Small intestine (tissue), 7 donors: ENCODE measurements around the gene ETS2. TPM values are rescaled to one million over a fixed set of nuclear protein-coding genes. Genes with fewer than 3 reads are reported as not detected.
"Not testable (repeated sequence)": the region's sequence is repeated elsewhere in the genome, so short reads cannot be mapped to it uniquely, and the experiment has no call there.

Experiments used
- DNase-seq, 2 donors: peaks; one replicate each; pipeline versions ENCODE4 v3.0.0 to v3.0.0-alpha.2; 2013
- FAIRE-seq: peaks from 2 replicates; lab custom pipeline; 2012; peaks lifted over from hg19 to GRCh38; lab: Jason Lieb, UNC
- H3K27ac ChIP-seq, 3 donors: one replicate each; pipeline ENCODE4 v1.5.1; 2013; ENCODE audit warnings: low read length in 2 of 3, mild to moderate bottlenecking in 2 of 3, control low read depth in 1 of 3, inconsistent platforms in 1 of 3, low read depth in 1 of 3, moderate library complexity in 1 of 3
- H3K27me3 ChIP-seq, 3 donors: one replicate each; pipeline ENCODE4 v1.6.1; 2013; ENCODE audit warnings: low read length in 3 of 3, inconsistent platforms in 1 of 3; ENCODE audit not compliant: control insufficient read depth in 3 of 3, insufficient read depth in 3 of 3
- H3K36me3 ChIP-seq, 3 donors: one replicate each; pipeline ENCODE4 v1.6.1; 2013; ENCODE audit warnings: low read length in 3 of 3, inconsistent platforms in 1 of 3, low read depth in 1 of 3, mild to moderate bottlenecking in 1 of 3, moderate library complexity in 1 of 3; ENCODE audit not compliant: control insufficient read depth in 3 of 3, insufficient read depth in 2 of 3
- H3K4me1 ChIP-seq, 3 donors: one replicate each; pipeline ENCODE4 v1.6.1; 2013; ENCODE audit warnings: low read length in 2 of 3, inconsistent platforms in 1 of 3, low read depth in 1 of 3, mild to moderate bottlenecking in 1 of 3, moderate library complexity in 1 of 3; ENCODE audit not compliant: control insufficient read depth in 3 of 3, insufficient read depth in 2 of 3
- H3K4me3 ChIP-seq, 3 donors: one replicate each; pipeline ENCODE4 v1.5.1; 2013; ENCODE audit warnings: low read length in 3 of 3, control low read depth in 1 of 3, inconsistent platforms in 1 of 3, low read depth in 1 of 3, mild to moderate bottlenecking in 1 of 3, moderate library complexity in 1 of 3
- H3K9me3 ChIP-seq, 2 donors: one replicate each; pipeline ENCODE4 v1.6.1; 2013; ENCODE audit warnings: low read depth in 1 of 2, low read length in 1 of 2; ENCODE audit not compliant: control insufficient read depth in 2 of 2, insufficient read depth in 1 of 2
- WGBS, 3 donors: extraction: QIAGEN DNeasy Blood & Tissue Kit; methylation state at CpG; one replicate each; pipeline ENCODE4 v1.1.7; 2013; 5-methylcytosine and 5-hydroxymethylcytosine counted together
- polyA plus RNA-seq, 4 donors: library from polyadenylated mRNA; stranded (reverse) in 3 of 4; unstranded in 1 of 4; fragments of 200-250 nt in 3 of 4; fragments of 120-200 nt in 1 of 4; gene quantifications; one replicate each; pipeline versions ENCODE4 v1.2.1 to v1.2.3, GENCODE V29; 2013
- donor health status: healthy with polysubstance abuse.
- donor health status: control.
- donor health status: control.
- donor health status: Bipolar disorder and iron deficiency.
- donor health status: healthy.

ETS2 gene
- polyA plus RNA-seq, 4 donors, result 129 to 151 (median 135) TPM

DNA sequence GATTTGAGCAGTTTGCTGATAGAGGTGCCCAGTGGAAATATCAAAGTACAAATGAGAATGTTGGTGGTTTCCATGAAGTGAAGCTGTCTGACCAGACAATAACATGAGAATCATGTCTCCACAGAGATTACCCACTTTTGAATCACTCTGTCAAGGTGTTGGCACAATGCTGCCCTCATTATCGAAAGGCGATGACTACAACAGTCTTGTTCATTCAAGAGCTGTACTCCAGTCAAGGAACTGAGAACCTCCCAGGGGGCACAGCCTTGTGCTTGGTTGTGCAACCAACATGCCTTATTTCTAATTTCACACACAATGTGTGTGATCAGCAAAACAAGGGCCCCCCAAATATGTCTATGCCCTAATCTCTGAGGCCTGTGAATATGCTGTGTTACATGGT is 35.7 kb downstream of the ETS2 start:
- Histone ChIP-seq H3K9me3 (peaks cover 0 to 6% of the 10 kb centered on the region in 2 donors), H3K27me3 (no peaks in the 10 kb centered on the region), H3K36me3 (no peaks in the 10 kb centered on the region), H3K27ac (no peak overlapping the region), H3K4me1 (peaks cover 0 to 3% (median 0%) of the 10 kb centered on the region in 3 donors), H3K4me3 (no peak overlapping the region)
- FAIRE-seq (no peak), DNase-seq (no peak)
- 94 to 100% (median 98%) methylated on average over 2 of the region's 2 CpGs for WGBS, 3 donors

DNA sequence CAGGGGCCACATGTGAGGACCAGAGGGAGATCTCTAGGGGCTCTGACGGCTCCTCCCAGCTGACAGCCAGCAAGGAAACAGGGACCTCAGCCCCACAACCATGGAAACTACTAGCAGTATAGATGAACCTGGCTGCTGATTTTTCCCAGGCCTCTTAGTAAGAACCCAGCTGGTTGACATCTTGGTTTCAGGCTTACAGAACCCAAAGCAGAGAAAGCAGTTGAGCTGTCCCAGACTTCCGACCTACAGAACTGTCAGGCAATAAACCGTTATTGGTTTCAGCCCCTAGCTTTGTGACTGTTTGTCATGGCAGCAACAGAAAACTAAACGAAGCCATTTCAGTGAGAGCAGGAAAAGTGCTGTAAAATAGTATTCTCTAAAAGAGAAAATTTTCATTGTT is 36.4 kb downstream of the ETS2 start:
- Histone ChIP-seq H3K36me3 (no peaks in the 10 kb centered on the region), H3K4me1 (peaks cover 0 to 3% (median 0%) of the 10 kb centered on the region in 3 donors), H3K27me3 (no peaks in the 10 kb centered on the region), H3K4me3 (no peak overlapping the region), H3K27ac (no peak overlapping the region), H3K9me3 (peaks cover 0 to 6% of the 10 kb centered on the region in 2 donors)
- no peak for DNase-seq
- 66 to 77% (median 76%) methylated on average over 4 of the region's 4 CpGs for WGBS, 3 donors
- FAIRE-seq, result no peak

DNA sequence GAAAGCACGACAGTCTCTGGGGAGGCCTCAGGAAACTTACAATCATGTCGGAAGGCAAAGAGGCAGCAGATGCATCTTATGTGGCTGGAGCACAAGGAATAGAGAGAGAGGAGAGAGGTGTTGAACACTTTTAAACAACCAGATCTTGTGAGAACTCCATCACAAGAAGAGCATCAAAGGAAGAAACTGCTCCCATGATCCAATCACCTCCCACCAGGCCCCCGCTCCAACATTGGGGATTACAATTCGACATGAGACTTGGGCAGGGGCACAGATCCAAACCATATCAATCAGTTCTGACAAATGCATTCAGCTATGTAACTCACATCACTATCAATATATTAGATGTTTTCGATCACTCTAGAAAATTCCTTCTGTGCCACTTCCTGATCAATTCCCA is 37.6 kb downstream of the ETS2 start:
- Histone ChIP-seq H3K27ac (no peak overlapping the region), H3K9me3 (peaks cover 0 to 6% of the 10 kb centered on the region in 2 donors), H3K27me3 (no peaks in the 10 kb centered on the region), H3K4me3 (no peak overlapping the region), H3K36me3 (no peaks in the 10 kb centered on the region), H3K4me1 (peaks cover 0 to 3% (median 0%) of the 10 kb centered on the region in 3 donors)
- DNase-seq, result no peak
- WGBS, 3 donors, result 94 to 98% (median 95%) methylated on average over 5 of the region's 5 CpGs
- no peak for FAIRE-seq

DNA sequence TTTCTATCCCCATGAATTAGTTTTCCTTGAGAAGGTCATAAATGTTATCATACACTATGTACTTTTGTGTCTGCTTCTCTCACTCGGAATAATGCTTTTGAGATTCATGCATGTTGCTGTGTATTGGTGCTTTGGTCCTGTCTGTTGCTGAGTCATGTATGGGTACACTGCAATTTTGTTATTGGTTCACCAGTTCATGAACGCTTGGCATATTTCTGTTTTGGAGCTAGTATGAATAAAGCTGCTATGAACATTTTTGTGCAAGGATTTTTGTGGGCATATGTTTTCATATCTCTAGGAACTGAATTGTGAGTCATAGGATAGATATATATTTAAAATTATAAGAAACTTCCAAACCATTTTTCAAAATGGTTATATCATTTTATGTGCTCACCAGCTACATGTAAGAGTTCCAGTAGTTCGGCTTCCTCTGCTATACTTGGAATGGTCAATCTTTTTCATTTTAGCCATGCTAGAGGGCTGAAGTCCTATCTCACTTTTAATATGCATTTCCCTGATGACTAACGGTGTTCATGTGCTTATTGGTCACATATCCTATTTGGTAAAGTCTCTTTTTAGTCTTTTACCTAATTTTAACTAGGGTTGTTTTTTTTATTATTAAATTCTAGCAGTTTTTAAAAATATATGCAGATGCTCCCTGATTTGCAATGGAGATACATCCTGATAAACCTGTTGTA is 38.2 kb downstream of the ETS2 start:
- no peaks in the 10 kb centered on the region for H3K27me3 ChIP-seq
- H3K4me1 ChIP-seq, result peaks cover 0 to 3% (median 0%) of the 10 kb centered on the region in 3 donors
- WGBS, 3 donors, result 85 to 90% (median 88%) methylated on average over 4 of the region's 4 CpGs
- FAIRE-seq, result no peak
- no peak overlapping the region for H3K4me3 ChIP-seq
- no peaks in the 10 kb centered on the region for H3K36me3 ChIP-seq
- DNase-seq, result no peak
- H3K9me3 ChIP-seq, result peaks cover 0 to 6% of the 10 kb centered on the region in 2 donors
- no peak overlapping the region for H3K27ac ChIP-seq

DNA sequence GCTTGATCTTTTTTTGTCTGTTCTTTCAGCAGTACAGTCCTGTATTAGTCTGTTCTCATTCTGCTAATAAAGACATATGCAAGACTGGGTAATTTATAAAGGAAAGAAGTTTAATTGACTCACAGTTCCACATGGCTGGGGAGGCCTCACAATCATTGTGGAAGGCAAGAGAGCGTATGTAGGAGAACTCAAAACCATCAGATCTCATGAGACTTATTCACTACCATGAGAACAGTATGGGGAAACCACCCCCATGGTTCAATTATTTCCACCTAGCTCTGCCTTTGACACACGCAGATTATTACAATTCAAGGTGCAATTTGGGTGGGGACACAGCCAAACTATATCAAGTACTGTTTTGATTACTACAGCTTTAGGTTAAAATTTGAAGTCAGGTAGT is 39.6 kb downstream of the ETS2 start:
- not testable (repeated sequence) for DNase-seq, FAIRE-seq, H3K9me3 ChIP-seq, H3K4me1 ChIP-seq, H3K27ac ChIP-seq, H3K36me3 ChIP-seq, H3K27me3 ChIP-seq, H3K4me3 ChIP-seq
- 90 to 93% (median 92%) methylated on average over 2 of the region's 2 CpGs for WGBS, 3 donors

DNA sequence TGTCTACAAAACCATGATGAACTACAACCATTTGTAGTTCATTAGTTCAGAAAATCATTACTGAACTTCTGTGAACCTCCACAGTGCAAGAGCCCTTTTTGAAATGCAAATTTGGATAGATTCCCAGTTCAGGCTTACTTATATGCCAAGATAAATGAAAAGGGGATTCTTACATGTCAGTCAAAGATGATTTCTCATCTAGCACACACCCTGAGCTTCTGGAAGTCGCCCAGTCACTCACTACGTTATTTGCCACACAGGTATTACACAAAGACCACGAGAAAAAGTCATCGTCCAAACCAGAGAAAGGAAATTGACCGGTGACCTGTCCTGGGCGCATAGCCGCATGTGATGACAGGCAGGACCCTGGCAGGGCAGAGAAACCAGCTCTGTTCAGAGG is 41.8 kb downstream of the ETS2 start:
- no peak overlapping the region for H3K27ac ChIP-seq
- H3K4me1 ChIP-seq, result no peaks in the 10 kb centered on the region
- DNase-seq (no peak), FAIRE-seq (no peak)
- H3K27me3 ChIP-seq, result no peaks in the 10 kb centered on the region
- 84 to 94% (median 88%) methylated on average over 7 of the region's 7 CpGs for WGBS, 3 donors
- H3K36me3 ChIP-seq, result no peaks in the 10 kb centered on the region
- no peak overlapping the region for H3K4me3 ChIP-seq
- H3K9me3 ChIP-seq, result peaks cover 0 to 11% of the 10 kb centered on the region in 2 donors

DNA sequence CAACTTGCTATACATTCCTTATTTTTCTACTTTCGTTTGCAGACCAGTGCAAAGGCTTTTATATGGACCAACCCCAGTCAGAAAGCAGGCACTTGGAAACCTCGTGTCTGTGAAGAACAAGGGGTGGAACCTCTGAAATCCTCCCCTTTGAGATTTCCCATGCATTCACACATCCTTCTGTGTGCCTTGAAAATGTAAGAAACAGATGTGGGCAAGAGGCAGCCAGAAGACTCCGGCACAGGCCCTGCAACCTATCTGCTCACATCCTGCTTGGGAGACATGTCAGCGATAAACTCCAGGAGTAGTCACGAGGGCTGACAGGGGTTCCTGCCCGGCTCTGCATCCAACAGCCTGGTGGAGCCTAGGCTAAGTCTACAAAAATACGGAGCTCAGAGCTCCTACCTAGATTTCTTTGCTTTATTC is 42.5 kb downstream of the ETS2 start:
- Histone ChIP-seq H3K36me3 (no peaks in the 10 kb centered on the region), H3K27ac (no peak overlapping the region), H3K27me3 (no peaks in the 10 kb centered on the region), H3K9me3 (peaks cover 0 to 11% of the 10 kb centered on the region in 2 donors), H3K4me3 (no peak overlapping the region), H3K4me1 (no peaks in the 10 kb centered on the region)
- 75 to 85% (median 81%) methylated on average over 7 of the region's 7 CpGs for WGBS, 3 donors
- no peak for FAIRE-seq
- no peak for DNase-seq

DNA sequence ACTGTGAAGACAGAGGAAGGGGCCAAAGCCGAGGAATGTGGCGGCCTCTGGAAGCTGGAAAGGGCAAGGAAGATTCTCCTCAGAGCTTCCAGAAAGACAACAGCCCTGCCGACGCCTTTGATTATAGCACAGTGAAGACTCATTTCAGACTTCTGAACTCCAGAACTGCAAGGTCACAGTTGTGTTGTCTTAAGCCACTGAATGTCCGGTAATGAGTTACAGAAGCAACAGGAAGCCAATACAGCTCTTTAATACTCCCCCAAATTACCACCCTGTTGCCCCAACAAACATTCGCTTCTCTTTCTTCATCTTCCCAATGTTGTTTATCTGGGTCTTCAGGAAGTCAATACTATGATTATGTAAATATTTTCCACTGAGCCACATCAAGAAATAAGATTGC is 44.0 kb downstream of the ETS2 start:
- DNase-seq (no peak), FAIRE-seq (no peak)
- no peaks in the 10 kb centered on the region for H3K27me3 ChIP-seq
- H3K36me3 ChIP-seq, result no peaks in the 10 kb centered on the region
- WGBS, 3 donors, result 61 to 75% (median 67%) methylated on average over 6 of the region's 6 CpGs
- no peak overlapping the region for H3K4me3 ChIP-seq
- peaks cover 0 to 9% of the 10 kb centered on the region in 2 donors for H3K9me3 ChIP-seq
- H3K4me1 ChIP-seq, result no peaks in the 10 kb centered on the region
- H3K27ac ChIP-seq, result peak overlapping the region in 2 of 3 donors; percentile 3 to 14
